ENCODE data around the gene NEK7.
A peak's percentile ranks its signal among the peaks of the same experiment; 100 is the strongest.

Gene NEK7

GRCh38 chr1:198352975-198353695, 196.3 kb downstream of the NEK7 start:
- no peak overlapping the region for H2AK5ac ChIP-seq (ENCODE audit: low read depth, low read length)
- H3K4ac ChIP-seq (ENCODE audit: low read length), result no peak overlapping the region
- no peak overlapping the region for H4K8ac ChIP-seq (ENCODE audit: low read depth, low read length)
- no peak overlapping the region for H3K14ac ChIP-seq (ENCODE audit: low read length)
- H2BK12ac ChIP-seq (ENCODE audit: low read length), result no peak overlapping the region
- WGBS, 2 donors (ENCODE audit: extremely low coverage in 2 of 2, insufficient read length in 2 of 2, insufficient replicate concordance in 1 of 2), result no CpG with 5 or more reads among the region's 5 CpGs
- no peaks in the 10 kb centered on the region for H3K9me3 ChIP-seq (replicated peaks in 1 of 2; ENCODE audit: control insufficient read depth in 2 of 2, insufficient read depth in 1 of 2, low read depth in 1 of 2, low read length in 2 of 2)
- H3K36me3 ChIP-seq (replicated peaks in 1 of 2; ENCODE audit: control insufficient read depth in 2 of 2, insufficient read depth in 2 of 2, low read length in 2 of 2), result no peaks in the 10 kb centered on the region
- no peaks in the 10 kb centered on the region for H3K27me3 ChIP-seq (ENCODE audit: control insufficient read depth in 3 of 3, insufficient read depth in 3 of 3, low read depth in 1 of 3, low read length in 3 of 3)
- H3K4me1 ChIP-seq (ENCODE audit: control insufficient read depth in 2 of 2, insufficient read depth in 1 of 2, low read depth in 1 of 2, low read length in 2 of 2), result no peaks in the 10 kb centered on the region
- H3K4me3 ChIP-seq (ENCODE audit: low read length in 2 of 2), result no peak overlapping the region
- DNase-seq (ENCODE audit: low spot score), result no peak
- H2BK5ac ChIP-seq (ENCODE audit: low read length), result no peak overlapping the region
- H3K79me1 ChIP-seq (ENCODE audit: low read depth, low read length), result no peaks in the 10 kb centered on the region
- no peak overlapping the region for H2AFZ ChIP-seq (ENCODE audit: low read length)
- H3K4me2 ChIP-seq (ENCODE audit: insufficient read depth, low read length, poor library complexity, severe bottlenecking), result no peak overlapping the region
- H3K27ac ChIP-seq (replicated peaks; ENCODE audit: low read length), result no peak overlapping the region
- no peak overlapping the region for H4K91ac ChIP-seq (ENCODE audit: low read depth, low read length, poor library complexity)
- H3K18ac ChIP-seq (ENCODE audit: low read length), result no peak overlapping the region
- H3K23ac ChIP-seq (ENCODE audit: low read depth, low read length, poor library complexity), result no peak overlapping the region
- H3K9ac ChIP-seq (ENCODE audit: low read depth, low read length, poor library complexity), result no peak overlapping the region
- H2BK15ac ChIP-seq (ENCODE audit: low read length), result no peak overlapping the region
- H2BK120ac ChIP-seq (ENCODE audit: low read depth, low read length), result no peak overlapping the region

- H3K4me1 ChIP-seq (ENCODE audit: control insufficient read depth in 2 of 2, insufficient read depth in 1 of 2, low read depth in 1 of 2, low read length in 2 of 2), result no peaks in the 10 kb centered on the region
- H2BK5ac ChIP-seq (ENCODE audit: low read length), result no peak overlapping the region
- no peak overlapping the region for H3K4ac ChIP-seq (ENCODE audit: low read length)
- H3K9me3 ChIP-seq (replicated peaks in 1 of 2; ENCODE audit: control insufficient read depth in 2 of 2, insufficient read depth in 1 of 2, low read depth in 1 of 2, low read length in 2 of 2), result no peaks in the 10 kb centered on the region
- no peak overlapping the region for H3K27ac ChIP-seq (replicated peaks; ENCODE audit: low read length)
- no peak overlapping the region for H3K4me3 ChIP-seq (ENCODE audit: low read length in 2 of 2)
- no CpG with 5 or more reads among the region's 2 CpGs for WGBS, 2 donors (ENCODE audit: extremely low coverage in 2 of 2, insufficient read length in 2 of 2, insufficient replicate concordance in 1 of 2)
- H3K18ac ChIP-seq (ENCODE audit: low read length), result no peak overlapping the region
- no peak overlapping the region for H4K8ac ChIP-seq (ENCODE audit: low read depth, low read length)
- H4K91ac ChIP-seq (ENCODE audit: low read depth, low read length, poor library complexity), result no peak overlapping the region
- H2BK15ac ChIP-seq (ENCODE audit: low read length), result no peak overlapping the region
- no peaks in the 10 kb centered on the region for H3K79me1 ChIP-seq (ENCODE audit: low read depth, low read length)
- no peaks in the 10 kb centered on the region for H3K27me3 ChIP-seq (ENCODE audit: control insufficient read depth in 3 of 3, insufficient read depth in 3 of 3, low read depth in 1 of 3, low read length in 3 of 3)
- H3K36me3 ChIP-seq (replicated peaks in 1 of 2; ENCODE audit: control insufficient read depth in 2 of 2, insufficient read depth in 2 of 2, low read length in 2 of 2), result no peaks in the 10 kb centered on the region
- H2AK5ac ChIP-seq (ENCODE audit: low read depth, low read length), result no peak overlapping the region
- H3K4me2 ChIP-seq (ENCODE audit: insufficient read depth, low read length, poor library complexity, severe bottlenecking), result no peak overlapping the region
- H3K14ac ChIP-seq (ENCODE audit: low read length), result no peak overlapping the region
- no peak overlapping the region for H3K9ac ChIP-seq (ENCODE audit: low read depth, low read length, poor library complexity)
- H3K23ac ChIP-seq (ENCODE audit: low read depth, low read length, poor library complexity), result no peak overlapping the region
- no peak for DNase-seq (ENCODE audit: low spot score)
- no peak overlapping the region for H2BK12ac ChIP-seq (ENCODE audit: low read length)
- H2BK120ac ChIP-seq (ENCODE audit: low read depth, low read length), result no peak overlapping the region
- H2AFZ ChIP-seq (ENCODE audit: low read length), result no peak overlapping the region
Measured at GRCh38 chr1:198357937-198358336, 201.1 kb downstream of the NEK7 start.

GRCh38 chr1:198359024-198359653, 202.3 kb downstream of the NEK7 start:
- Histone ChIP-seq H3K23ac (ENCODE audit: low read depth, low read length, poor library complexity) (no peak overlapping the region), H2AFZ (ENCODE audit: low read length) (no peak overlapping the region), H2BK12ac (ENCODE audit: low read length) (no peak overlapping the region), H3K36me3 (replicated peaks in 1 of 2; ENCODE audit: control insufficient read depth in 2 of 2, insufficient read depth in 2 of 2, low read length in 2 of 2) (no peaks in the 10 kb centered on the region), H2BK15ac (ENCODE audit: low read length) (no peak overlapping the region), H3K4me2 (ENCODE audit: insufficient read depth, low read length, poor library complexity, severe bottlenecking) (no peak overlapping the region), H3K18ac (ENCODE audit: low read length) (no peak overlapping the region), H3K4me1 (ENCODE audit: control insufficient read depth in 2 of 2, insufficient read depth in 1 of 2, low read depth in 1 of 2, low read length in 2 of 2) (no peaks in the 10 kb centered on the region), H2AK5ac (ENCODE audit: low read depth, low read length) (no peak overlapping the region), H3K79me1 (ENCODE audit: low read depth, low read length) (no peaks in the 10 kb centered on the region), H3K27me3 (ENCODE audit: control insufficient read depth in 3 of 3, insufficient read depth in 3 of 3, low read depth in 1 of 3, low read length in 3 of 3) (no peaks in the 10 kb centered on the region), H3K4me3 (ENCODE audit: low read length in 2 of 2) (no peak overlapping the region), H3K9me3 (replicated peaks in 1 of 2; ENCODE audit: control insufficient read depth in 2 of 2, insufficient read depth in 1 of 2, low read depth in 1 of 2, low read length in 2 of 2) (no peaks in the 10 kb centered on the region), H4K91ac (ENCODE audit: low read depth, low read length, poor library complexity) (no peak overlapping the region), H3K9ac (ENCODE audit: low read depth, low read length, poor library complexity) (no peak overlapping the region), H3K14ac (ENCODE audit: low read length) (no peak overlapping the region), H2BK120ac (ENCODE audit: low read depth, low read length) (no peak overlapping the region), H3K27ac (replicated peaks; ENCODE audit: low read length) (no peak overlapping the region), H2BK5ac (ENCODE audit: low read length) (no peak overlapping the region), H4K8ac (ENCODE audit: low read depth, low read length) (no peak overlapping the region), H3K4ac (ENCODE audit: low read length) (no peak overlapping the region)
- WGBS, 2 donors (ENCODE audit: extremely low coverage in 2 of 2, insufficient read length in 2 of 2, insufficient replicate concordance in 1 of 2), result no CpG with 5 or more reads among the region's 6 CpGs
- DNase-seq (ENCODE audit: low spot score), result no peak

- no CpG with 5 or more reads among the region's 4 CpGs for WGBS, 2 donors (ENCODE audit: extremely low coverage in 2 of 2, insufficient read length in 2 of 2, insufficient replicate concordance in 1 of 2)
- Histone ChIP-seq H3K23ac (ENCODE audit: low read depth, low read length, poor library complexity) (no peak overlapping the region), H3K27me3 (ENCODE audit: control insufficient read depth in 3 of 3, insufficient read depth in 3 of 3, low read depth in 1 of 3, low read length in 3 of 3) (no peaks in the 10 kb centered on the region), H4K8ac (ENCODE audit: low read depth, low read length) (no peak overlapping the region), H3K18ac (ENCODE audit: low read length) (no peak overlapping the region), H3K9me3 (replicated peaks in 1 of 2; ENCODE audit: control insufficient read depth in 2 of 2, insufficient read depth in 1 of 2, low read depth in 1 of 2, low read length in 2 of 2) (no peaks in the 10 kb centered on the region), H2AFZ (ENCODE audit: low read length) (peak overlapping the region; percentile 12), H2AK5ac (ENCODE audit: low read depth, low read length) (no peak overlapping the region), H3K14ac (ENCODE audit: low read length) (no peak overlapping the region), H3K4me1 (ENCODE audit: control insufficient read depth in 2 of 2, insufficient read depth in 1 of 2, low read depth in 1 of 2, low read length in 2 of 2) (no peaks in the 10 kb centered on the region), H2BK120ac (ENCODE audit: low read depth, low read length) (no peak overlapping the region), H3K9ac (ENCODE audit: low read depth, low read length, poor library complexity) (no peak overlapping the region), H2BK12ac (ENCODE audit: low read length) (no peak overlapping the region), H2BK5ac (ENCODE audit: low read length) (no peak overlapping the region), H3K79me1 (ENCODE audit: low read depth, low read length) (no peaks in the 10 kb centered on the region), H3K27ac (replicated peaks; ENCODE audit: low read length) (no peak overlapping the region), H3K36me3 (replicated peaks in 1 of 2; ENCODE audit: control insufficient read depth in 2 of 2, insufficient read depth in 2 of 2, low read length in 2 of 2) (no peaks in the 10 kb centered on the region), H3K4me2 (ENCODE audit: insufficient read depth, low read length, poor library complexity, severe bottlenecking) (no peak overlapping the region), H3K4me3 (ENCODE audit: low read length in 2 of 2) (no peak overlapping the region), H4K91ac (ENCODE audit: low read depth, low read length, poor library complexity) (no peak overlapping the region), H3K4ac (ENCODE audit: low read length) (no peak overlapping the region), H2BK15ac (ENCODE audit: low read length) (no peak overlapping the region)
- DNase-seq (ENCODE audit: low spot score), result no peak
Measured at GRCh38 chr1:198360208-198360729, 203.5 kb downstream of the NEK7 start.
